HEK293 (cell line): Measurements from ENCODE around the gene EXD3.

Source experiments
- BCL11B ChIP-seq: fragments of 450-650 bp; formaldehyde crosslinking; IDR thresholded peaks from 2 replicates; pipeline ENCODE4 v1.5.1; 2016; ENCODE audit warnings: low read depth, missing biosample characterization, missing genetic modification characterization
- EGR2 ChIP-seq: fragments of 450-650 bp; formaldehyde crosslinking; IDR thresholded peaks from 2 replicates; pipeline ENCODE4 v1.5.1; 2016; ENCODE audit warnings: low read depth, missing biosample characterization, missing genetic modification characterization
- GLIS1 ChIP-seq: fragments of 450-650 bp; formaldehyde crosslinking; IDR thresholded peaks from 2 replicates; pipeline ENCODE4 v1.5.1; 2016; ENCODE audit warnings: missing biosample characterization, missing genetic modification characterization
- OVOL3 ChIP-seq: fragments of 450-650 bp; formaldehyde crosslinking; IDR thresholded peaks from 2 replicates; pipeline ENCODE4 v1.5.1; 2016; ENCODE audit warnings: missing biosample characterization, missing genetic modification characterization
- SP3 ChIP-seq: fragments of 450-650 bp; formaldehyde crosslinking; IDR thresholded peaks from 2 replicates; pipeline ENCODE4 v1.5.1; 2016; ENCODE audit warnings: missing biosample characterization, missing genetic modification characterization
- ZFP37 ChIP-seq: fragments of 450-650 bp; formaldehyde crosslinking; IDR thresholded peaks from 2 replicates; pipeline ENCODE4 v1.5.1; 2016; ENCODE audit warnings: missing biosample characterization, missing genetic modification characterization
- ZFP69B ChIP-seq: fragments of 450-650 bp; formaldehyde crosslinking; IDR thresholded peaks from 2 replicates; pipeline ENCODE4 v1.5.1; 2016; ENCODE audit warnings: missing biosample characterization, missing genetic modification characterization
- ZNF23 ChIP-seq: fragments of 450-650 bp; formaldehyde crosslinking; IDR thresholded peaks from 2 replicates; pipeline ENCODE4 v1.5.1; 2016; ENCODE audit warnings: missing biosample characterization, missing genetic modification characterization, borderline replicate concordance
- ZNF302 ChIP-seq: fragments of 450-650 bp; formaldehyde crosslinking; IDR thresholded peaks from 2 replicates; pipeline ENCODE4 v1.5.1; 2016; ENCODE audit warnings: missing biosample characterization, missing genetic modification characterization, low read depth
- ZNF398 ChIP-seq: fragments of 450-650 bp; formaldehyde crosslinking; IDR thresholded peaks from 2 replicates; pipeline ENCODE4 v1.5.1; 2017; ENCODE audit warnings: missing biosample characterization, missing genetic modification characterization
- ZNF707 ChIP-seq: fragments of 450-650 bp; formaldehyde crosslinking; IDR thresholded peaks from 2 replicates; pipeline ENCODE4 v1.5.1; 2016; ENCODE audit warnings: missing biosample characterization, missing genetic modification characterization
- TF ChIP-seq, protein P1 (sequence below): fragments of 450-650 bp; formaldehyde crosslinking; IDR thresholded peaks from 2 replicates; pipeline ENCODE4 v1.5.1; 2016; ENCODE audit warnings: missing biosample characterization, missing genetic modification characterization
- TF ChIP-seq, protein P2 (sequence below): fragments of 450-650 bp; formaldehyde crosslinking; IDR thresholded peaks from 2 replicates; pipeline ENCODE4 v1.5.1; 2016; ENCODE audit warnings: missing biosample characterization, missing genetic modification characterization
- TF ChIP-seq, protein P3 (sequence below): fragments of 450-650 bp; formaldehyde crosslinking; IDR thresholded peaks from 2 replicates; pipeline ENCODE4 v1.5.1; 2016; ENCODE audit warnings: missing biosample characterization, missing genetic modification characterization
- TF ChIP-seq, protein P4 (sequence below): fragments of 450-650 bp; IDR thresholded peaks from 2 replicates; pipeline ENCODE4 v1.5.1; 2018; ENCODE audit warnings: missing biosample characterization, mild to moderate bottlenecking, missing genetic modification characterization
- TF ChIP-seq, protein P5 (sequence below): fragments of 450-650 bp; formaldehyde crosslinking; IDR thresholded peaks from 2 replicates; pipeline ENCODE4 v1.5.1; 2016; ENCODE audit warnings: missing biosample characterization, missing genetic modification characterization
- TF ChIP-seq, protein P6 (sequence below): fragments of 450-650 bp; formaldehyde crosslinking; IDR thresholded peaks from 2 replicates; pipeline ENCODE4 v1.5.1; 2016; ENCODE audit warnings: missing biosample characterization, missing genetic modification characterization

The EXD3 gene

GRCh38 chr9:137435980-137436760, 13.2 kb upstream of the EXD3 start (continued):
- TF ChIP-seq ZNF398 (tag by site-specific recombination) (no peak), ZFP69B (tag by site-specific recombination) (0 out of 2 replicates have a peak, but pooled peaks have one; percentile 55), ZNF302 (tag by site-specific recombination) (no peak), BCL11B (tag by site-specific recombination) (no peak), EGR2 (tag by site-specific recombination) (peak; percentile 72), ZNF23 (tag by site-specific recombination) (no peak), ZFP37 (tag by site-specific recombination) (no peak), SP3 (tag by site-specific recombination) (no peak), ZNF707 (tag by site-specific recombination) (no peak), GLIS1 (tag by site-specific recombination) (peak; percentile 19; the same call in 1 of the 2 replicates), OVOL3 (tag by site-specific recombination) (no peak)
- TF ChIP-seq, protein P1, sequence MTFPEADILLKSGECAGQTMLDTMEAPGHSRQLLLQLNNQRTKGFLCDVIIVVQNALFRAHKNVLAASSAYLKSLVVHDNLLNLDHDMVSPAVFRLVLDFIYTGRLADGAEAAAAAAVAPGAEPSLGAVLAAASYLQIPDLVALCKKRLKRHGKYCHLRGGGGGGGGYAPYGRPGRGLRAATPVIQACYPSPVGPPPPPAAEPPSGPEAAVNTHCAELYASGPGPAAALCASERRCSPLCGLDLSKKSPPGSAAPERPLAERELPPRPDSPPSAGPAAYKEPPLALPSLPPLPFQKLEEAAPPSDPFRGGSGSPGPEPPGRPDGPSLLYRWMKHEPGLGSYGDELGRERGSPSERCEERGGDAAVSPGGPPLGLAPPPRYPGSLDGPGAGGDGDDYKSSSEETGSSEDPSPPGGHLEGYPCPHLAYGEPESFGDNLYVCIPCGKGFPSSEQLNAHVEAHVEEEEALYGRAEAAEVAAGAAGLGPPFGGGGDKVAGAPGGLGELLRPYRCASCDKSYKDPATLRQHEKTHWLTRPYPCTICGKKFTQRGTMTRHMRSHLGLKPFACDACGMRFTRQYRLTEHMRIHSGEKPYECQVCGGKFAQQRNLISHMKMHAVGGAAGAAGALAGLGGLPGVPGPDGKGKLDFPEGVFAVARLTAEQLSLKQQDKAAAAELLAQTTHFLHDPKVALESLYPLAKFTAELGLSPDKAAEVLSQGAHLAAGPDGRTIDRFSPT (tag by site-specific recombination): peak; percentile 68
- TF ChIP-seq, protein P2, sequence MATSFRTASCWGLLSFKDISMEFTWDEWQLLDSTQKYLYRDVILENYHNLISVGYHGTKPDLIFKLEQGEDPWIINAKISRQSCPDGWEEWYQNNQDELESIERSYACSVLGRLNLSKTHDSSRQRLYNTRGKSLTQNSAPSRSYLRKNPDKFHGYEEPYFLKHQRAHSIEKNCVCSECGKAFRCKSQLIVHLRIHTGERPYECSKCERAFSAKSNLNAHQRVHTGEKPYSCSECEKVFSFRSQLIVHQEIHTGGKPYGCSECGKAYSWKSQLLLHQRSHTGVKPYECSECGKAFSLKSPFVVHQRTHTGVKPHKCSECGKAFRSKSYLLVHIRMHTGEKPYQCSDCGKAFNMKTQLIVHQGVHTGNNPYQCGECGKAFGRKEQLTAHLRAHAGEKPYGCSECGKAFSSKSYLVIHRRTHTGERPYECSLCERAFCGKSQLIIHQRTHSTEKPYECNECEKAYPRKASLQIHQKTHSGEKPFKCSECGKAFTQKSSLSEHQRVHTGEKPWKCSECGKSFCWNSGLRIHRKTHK (tag by site-specific recombination): no peak
- TF ChIP-seq, protein P3, sequence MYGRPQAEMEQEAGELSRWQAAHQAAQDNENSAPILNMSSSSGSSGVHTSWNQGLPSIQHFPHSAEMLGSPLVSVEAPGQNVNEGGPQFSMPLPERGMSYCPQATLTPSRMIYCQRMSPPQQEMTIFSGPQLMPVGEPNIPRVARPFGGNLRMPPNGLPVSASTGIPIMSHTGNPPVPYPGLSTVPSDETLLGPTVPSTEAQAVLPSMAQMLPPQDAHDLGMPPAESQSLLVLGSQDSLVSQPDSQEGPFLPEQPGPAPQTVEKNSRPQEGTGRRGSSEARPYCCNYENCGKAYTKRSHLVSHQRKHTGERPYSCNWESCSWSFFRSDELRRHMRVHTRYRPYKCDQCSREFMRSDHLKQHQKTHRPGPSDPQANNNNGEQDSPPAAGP (tag by site-specific recombination): no peak
- TF ChIP-seq, protein P4, sequence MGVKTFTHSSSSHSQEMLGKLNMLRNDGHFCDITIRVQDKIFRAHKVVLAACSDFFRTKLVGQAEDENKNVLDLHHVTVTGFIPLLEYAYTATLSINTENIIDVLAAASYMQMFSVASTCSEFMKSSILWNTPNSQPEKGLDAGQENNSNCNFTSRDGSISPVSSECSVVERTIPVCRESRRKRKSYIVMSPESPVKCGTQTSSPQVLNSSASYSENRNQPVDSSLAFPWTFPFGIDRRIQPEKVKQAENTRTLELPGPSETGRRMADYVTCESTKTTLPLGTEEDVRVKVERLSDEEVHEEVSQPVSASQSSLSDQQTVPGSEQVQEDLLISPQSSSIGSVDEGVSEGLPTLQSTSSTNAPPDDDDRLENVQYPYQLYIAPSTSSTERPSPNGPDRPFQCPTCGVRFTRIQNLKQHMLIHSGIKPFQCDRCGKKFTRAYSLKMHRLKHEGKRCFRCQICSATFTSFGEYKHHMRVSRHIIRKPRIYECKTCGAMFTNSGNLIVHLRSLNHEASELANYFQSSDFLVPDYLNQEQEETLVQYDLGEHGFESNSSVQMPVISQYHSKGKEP (tag by site-specific recombination): no peak
- TF ChIP-seq, protein P5, sequence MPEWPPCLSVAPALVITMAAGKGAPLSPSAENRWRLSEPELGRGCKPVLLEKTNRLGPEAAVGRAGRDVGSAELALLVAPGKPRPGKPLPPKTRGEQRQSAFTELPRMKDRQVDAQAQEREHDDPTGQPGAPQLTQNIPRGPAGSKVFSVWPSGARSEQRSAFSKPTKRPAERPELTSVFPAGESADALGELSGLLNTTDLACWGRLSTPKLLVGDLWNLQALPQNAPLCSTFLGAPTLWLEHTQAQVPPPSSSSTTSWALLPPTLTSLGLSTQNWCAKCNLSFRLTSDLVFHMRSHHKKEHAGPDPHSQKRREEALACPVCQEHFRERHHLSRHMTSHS (tag by site-specific recombination): no peak
- TF ChIP-seq, protein P6, sequence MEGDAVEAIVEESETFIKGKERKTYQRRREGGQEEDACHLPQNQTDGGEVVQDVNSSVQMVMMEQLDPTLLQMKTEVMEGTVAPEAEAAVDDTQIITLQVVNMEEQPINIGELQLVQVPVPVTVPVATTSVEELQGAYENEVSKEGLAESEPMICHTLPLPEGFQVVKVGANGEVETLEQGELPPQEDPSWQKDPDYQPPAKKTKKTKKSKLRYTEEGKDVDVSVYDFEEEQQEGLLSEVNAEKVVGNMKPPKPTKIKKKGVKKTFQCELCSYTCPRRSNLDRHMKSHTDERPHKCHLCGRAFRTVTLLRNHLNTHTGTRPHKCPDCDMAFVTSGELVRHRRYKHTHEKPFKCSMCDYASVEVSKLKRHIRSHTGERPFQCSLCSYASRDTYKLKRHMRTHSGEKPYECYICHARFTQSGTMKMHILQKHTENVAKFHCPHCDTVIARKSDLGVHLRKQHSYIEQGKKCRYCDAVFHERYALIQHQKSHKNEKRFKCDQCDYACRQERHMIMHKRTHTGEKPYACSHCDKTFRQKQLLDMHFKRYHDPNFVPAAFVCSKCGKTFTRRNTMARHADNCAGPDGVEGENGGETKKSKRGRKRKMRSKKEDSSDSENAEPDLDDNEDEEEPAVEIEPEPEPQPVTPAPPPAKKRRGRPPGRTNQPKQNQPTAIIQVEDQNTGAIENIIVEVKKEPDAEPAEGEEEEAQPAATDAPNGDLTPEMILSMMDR: no peak
